ENCODE measurements around the gene LETM1. TPM values are rescaled to one million over a fixed set of nuclear protein-coding genes. Genes with fewer than 3 reads are reported as not detected.

LETM1 gene
- total and polyA plus RNA-seq, 2 of the 8 experiments (the other 6 are each of a cell fraction or from before 2014, with no cell fraction given) = 19.8 to 50.1 TPM

DNA sequence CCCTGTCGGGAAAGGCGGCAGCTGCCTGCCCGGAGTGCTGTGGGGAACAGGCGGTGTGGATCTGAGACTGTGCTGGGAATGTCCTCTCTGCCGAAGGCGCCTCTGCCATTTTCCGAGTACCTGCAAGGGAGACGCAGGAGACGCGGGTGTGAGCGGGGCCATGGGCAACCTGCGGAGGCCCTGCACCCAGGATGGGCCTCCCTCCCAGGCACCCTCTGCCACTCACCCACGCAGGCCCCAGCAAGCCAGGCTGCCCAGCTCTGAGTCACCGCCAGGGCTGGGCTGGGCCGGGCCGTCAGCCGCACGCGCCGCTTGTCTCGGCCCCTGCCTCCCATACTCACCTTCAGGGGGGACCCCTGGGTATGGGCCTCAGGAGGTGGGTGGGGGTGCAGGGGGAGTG, 66.4 kb downstream of the LETM1 start:
- ChIA-PET CTCF (ENCODE audit: partially characterized antibody) (interaction anchor here (0.9 to 71.2 kb wide), 3 partner anchors 1 to 94 kb away, joined by 3 to 2507 read pairs (median 2507); partner anchors contain the start of gene FGFR3), POLR2A (ENCODE audit: partially characterized antibody) (interaction anchor here (0.6 to 11.0 kb wide), 4 partner anchors 9 to 34 kb away, joined by 3 to 170 read pairs (median 4); no protein-coding TSS in a partner anchor)
- WGBS, 2 experiments (ENCODE audit: extremely low coverage in 1 of 2, insufficient coverage in 1 of 2, insufficient read length in 1 of 2, insufficient replicate concordance in 2 of 2, low coverage in 1 of 2, low lambda C conversion rate in 2 of 2, missing lambda C conversion rate in 1 of 2) = 95% methylated on average over 19 of the region's 21 CpGs; no CpG with 5 or more reads in 1 of the 2 experiments
- H2AK5ac ChIP-seq (ENCODE audit: low read depth, low read length) = no peak overlapping the region
- no peak overlapping the region for H3K9ac ChIP-seq (replicated peaks in 1 of 4; ENCODE audit: extremely low read depth in 1 of 4, low read depth in 3 of 4, low read length in 3 of 4)
- peaks cover 5 to 29% (median 25%) of the 10 kb centered on the region in 4 experiments for H3K27me3 ChIP-seq (replicated peaks in 1 of 4; ENCODE audit: control insufficient read depth in 3 of 4, extremely low read depth in 1 of 4, insufficient read depth in 3 of 4, low read length in 3 of 4)
- H3K14ac ChIP-seq (ENCODE audit: insufficient read length) = no peak overlapping the region
- H2BK20ac ChIP-seq (ENCODE audit: low read length) = no peak overlapping the region
- no peak overlapping the region for H4K5ac ChIP-seq (ENCODE audit: insufficient read length, low read depth, low read length)
- H4K8ac ChIP-seq (ENCODE audit: extremely low read depth, insufficient read depth, low read length) = no peak overlapping the region
- H3K9me3 ChIP-seq (ENCODE audit: insufficient read depth in 2 of 2, low read depth in 1 of 2, low read length in 1 of 2) = no peaks in the 10 kb centered on the region
- H4K91ac ChIP-seq (replicated peaks; ENCODE audit: insufficient read length, low read length) = peak overlapping the region; percentile 54
- no peaks in the 10 kb centered on the region for H3K79me1 ChIP-seq (ENCODE audit: low read depth, low read length)
- H3K36me3 ChIP-seq (ENCODE audit: control insufficient read depth in 2 of 4, insufficient read depth in 4 of 4, low read length in 3 of 4) = no peaks in the 10 kb centered on the region
- H2BK15ac ChIP-seq (ENCODE audit: low read length) = no peak overlapping the region
- H3K79me2 ChIP-seq (ENCODE audit: control insufficient read depth in 1 of 2, insufficient read depth in 2 of 2, low read length in 2 of 2) = no peaks in the 10 kb centered on the region
- no peak overlapping the region for H2BK5ac ChIP-seq (ENCODE audit: low read depth, low read length)
- H3K23ac ChIP-seq (ENCODE audit: insufficient read length) = no peak overlapping the region
- H2AFZ ChIP-seq (ENCODE audit: low read length) = no peak overlapping the region
- H3K4ac ChIP-seq (replicated peaks; ENCODE audit: insufficient read length, low read depth, low read length) = no peak overlapping the region
- H2BK120ac ChIP-seq (replicated peaks; ENCODE audit: low read depth, low read length) = no peak overlapping the region
- no peak overlapping the region for H3K56ac ChIP-seq (replicated peaks; ENCODE audit: insufficient read length, low read depth, low read length)
- no peak overlapping the region for H3K27ac ChIP-seq (ENCODE audit: low read depth, low read length)
- TF ChIP-seq SP1 (IDR thresholded peaks at IDR 0.05; ENCODE audit: low read depth, low read length) = no peak
- H3K18ac ChIP-seq (ENCODE audit: extremely low read depth, low read length) = no peak overlapping the region
- DNase-seq (ENCODE audit: low read depth in 1 of 2, low spot score in 2 of 2) = no peak
- peaks cover 13% of the 10 kb centered on the region; the same call in 1 of the 2 replicates for H3K23me2 ChIP-seq (ENCODE audit: low read depth, low read length)
- H4K20me1 ChIP-seq (replicated peaks in 1 of 2; ENCODE audit: control insufficient read depth in 1 of 2, insufficient read depth in 2 of 2, low read length in 2 of 2) = peaks cover 0 to 3% of the 10 kb centered on the region in 2 experiments
- H3K4me1 ChIP-seq (replicated peaks in 1 of 4; ENCODE audit: control insufficient read depth in 3 of 4, insufficient read depth in 4 of 4, low read length in 3 of 4) = peaks cover 0 to 14% (median 5%) of the 10 kb centered on the region in 4 experiments; a peak in 6 of 7 replicates
- no peak overlapping the region for H2BK12ac ChIP-seq (ENCODE audit: low read depth, low read length)
- H3K4me3 ChIP-seq (ENCODE audit: extremely low read depth in 1 of 4, insufficient read depth in 2 of 4, low read depth in 3 of 4, low read length in 4 of 4) = no peak overlapping the region
- H3K4me2 ChIP-seq (ENCODE audit: insufficient read depth in 1 of 2, low read depth in 2 of 2, low read length in 2 of 2) = no peak overlapping the region
- FAIRE-seq = no peak
